ENCODE data around the gene KRT10.

GRCh38 chr17:40848583-40849235, 26.3 kb upstream of the KRT10 start:
- no peak for TF ChIP-seq CTCF (IDR thresholded peaks at IDR 0.05; ENCODE audit: insufficient read depth, low read depth, low read length)
- no peak for TF ChIP-seq EZH2 (IDR thresholded peaks at IDR 0.05; ENCODE audit: insufficient read depth, low read length)
